ENCODE data around the gene EVA1B. TPM values are rescaled to one million over a fixed set of nuclear protein-coding genes. Genes with fewer than 3 reads are reported as not detected.

EVA1B gene
- total and polyA plus RNA-seq, 2 donors (not counting 3 experiments of a cell fraction or from before 2014, with no cell fraction given) = 64.7 to 132 TPM

GRCh38 chr1:36349241-36349671 lies 25.8 kb upstream of the EVA1B start:
- Histone ChIP-seq H3K9me3 (replicated peaks; ENCODE audit: control insufficient read depth, insufficient read depth, low read length) (no peaks in the 10 kb centered on the region), H3K27me3 (ENCODE audit: control insufficient read depth in 2 of 2, insufficient read depth in 2 of 2, low read length in 2 of 2) (no peaks in the 10 kb centered on the region), H3K4me1 (ENCODE audit: control insufficient read depth, extremely low read depth, insufficient read depth, low read length) (peaks cover 52% of the 10 kb centered on the region), H3K27ac (ENCODE audit: insufficient read depth, low read depth, low read length) (peak overlapping the region; percentile 89), H2AFZ (ENCODE audit: low read depth, low read length) (no peak overlapping the region), H3K4me2 (ENCODE audit: insufficient read depth, low read length) (no peak overlapping the region), H3K4me3 (replicated peaks in 1 of 3; ENCODE audit: insufficient read depth in 1 of 3, low read depth in 1 of 3, low read length in 3 of 3) (no peak overlapping the region), H4K20me1 (replicated peaks; ENCODE audit: control insufficient read depth, extremely low read depth, insufficient read depth, low read length) (no peaks in the 10 kb centered on the region), H3K36me3 (ENCODE audit: control insufficient read depth in 2 of 2, extremely low read depth in 1 of 2, insufficient read depth in 2 of 2, low read length in 2 of 2) (peaks cover 5 to 21% of the 10 kb centered on the region in 2 experiments), H3K9me1 (replicated peaks; ENCODE audit: control insufficient read depth, extremely low read depth, insufficient read depth, low read length) (no peaks in the 10 kb centered on the region), H3K9ac (replicated peaks; ENCODE audit: extremely low read depth, insufficient read depth, low read length) (no peak overlapping the region), H3K79me2 (ENCODE audit: control insufficient read depth, insufficient read depth, low read length) (no peaks in the 10 kb centered on the region)
- BruUV-seq (replicated peaks) = no TSS peak
- POLR2A ChIA-PET = no interaction called here
- FAIRE-seq (peak; percentile 78), DNase-seq (ENCODE audit: low read depth, low spot score) (no peak)
- intact Hi-C loops (cut with micrococcal nuclease) = no loop called here
- CTCF ChIA-PET = interaction anchor here (1.2 to 6.7 kb wide), 5 partner anchors 12 to 73 kb away, joined by 3 to 99 read pairs (median 4); partner anchors contain the start of gene SH3D21
- TF ChIP-seq FOS (IDR thresholded peaks at IDR 0.05; ENCODE audit: borderline replicate concordance, insufficient read depth, low read length) (peak; percentile 26), JUN (IDR thresholded peaks at IDR 0.05; ENCODE audit: borderline replicate concordance, insufficient read depth, insufficient read length, low read depth) (no peak), GATA2 (IDR thresholded peaks at IDR 0.05; ENCODE audit: insufficient read depth, insufficient read length, low read depth, low read length) (no peak), POLR2A (IDR thresholded peaks at IDR 0.05; ENCODE audit: low read depth, low read length) (no peak), POLR2AphosphoS5 (IDR thresholded peaks at IDR 0.05; ENCODE audit: insufficient read depth, low read depth, low read length) (no peak)
- TF ChIP-seq, protein P1, sequence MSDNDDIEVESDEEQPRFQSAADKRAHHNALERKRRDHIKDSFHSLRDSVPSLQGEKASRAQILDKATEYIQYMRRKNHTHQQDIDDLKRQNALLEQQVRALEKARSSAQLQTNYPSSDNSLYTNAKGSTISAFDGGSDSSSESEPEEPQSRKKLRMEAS (IDR thresholded peaks at IDR 0.05; ENCODE audit: insufficient read depth, insufficient read length) = no peak
- TF ChIP-seq, protein P2, sequence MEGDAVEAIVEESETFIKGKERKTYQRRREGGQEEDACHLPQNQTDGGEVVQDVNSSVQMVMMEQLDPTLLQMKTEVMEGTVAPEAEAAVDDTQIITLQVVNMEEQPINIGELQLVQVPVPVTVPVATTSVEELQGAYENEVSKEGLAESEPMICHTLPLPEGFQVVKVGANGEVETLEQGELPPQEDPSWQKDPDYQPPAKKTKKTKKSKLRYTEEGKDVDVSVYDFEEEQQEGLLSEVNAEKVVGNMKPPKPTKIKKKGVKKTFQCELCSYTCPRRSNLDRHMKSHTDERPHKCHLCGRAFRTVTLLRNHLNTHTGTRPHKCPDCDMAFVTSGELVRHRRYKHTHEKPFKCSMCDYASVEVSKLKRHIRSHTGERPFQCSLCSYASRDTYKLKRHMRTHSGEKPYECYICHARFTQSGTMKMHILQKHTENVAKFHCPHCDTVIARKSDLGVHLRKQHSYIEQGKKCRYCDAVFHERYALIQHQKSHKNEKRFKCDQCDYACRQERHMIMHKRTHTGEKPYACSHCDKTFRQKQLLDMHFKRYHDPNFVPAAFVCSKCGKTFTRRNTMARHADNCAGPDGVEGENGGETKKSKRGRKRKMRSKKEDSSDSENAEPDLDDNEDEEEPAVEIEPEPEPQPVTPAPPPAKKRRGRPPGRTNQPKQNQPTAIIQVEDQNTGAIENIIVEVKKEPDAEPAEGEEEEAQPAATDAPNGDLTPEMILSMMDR (IDR thresholded peaks at IDR 0.05; ENCODE audit: extremely low read depth in 1 of 2, insufficient read depth in 1 of 2, low read depth in 1 of 2, low read length in 2 of 2) = no peak
- dilution Hi-C loops (cut with MboI; ENCODE audit: extremely low pct_ligation_motif_present, low sequenced_read_pairs) = no loop called here

All from endothelial cell of umbilical vein (primary cell).